ENCODE measurements around the gene KIF1A. TPM values are rescaled to one million over a fixed set of nuclear protein-coding genes. Genes with fewer than 3 reads are reported as not detected.

Gene KIF1A
- total and polyA plus RNA-seq, 2 of the 13 experiments (the other 11 are each of a cell fraction or from before 2014, with no cell fraction given): 0.01 TPM; not detected in 1

GRCh38 chr2:240851078-240851991, 31.3 kb upstream of the KIF1A start (continued):
- TF ChIP-seq MIER3 (CRISPR knock-in tag; IDR thresholded peaks at IDR 0.05; ENCODE audit: borderline replicate concordance) (0 out of 2 replicates have a peak, but pooled peaks have one; percentile 33), FOXK1 (CRISPR knock-in tag; IDR thresholded peaks at IDR 0.05; ENCODE audit: borderline replicate concordance, low read depth) (peak; percentile 44; the same call in 1 of the 2 replicates), SIN3A (IDR thresholded peaks at IDR 0.05; ENCODE audit: borderline replicate concordance, low read depth, low read length) (no peak), PAX8 (CRISPR knock-in tag; IDR thresholded peaks at IDR 0.05; ENCODE audit: borderline replicate concordance) (no peak), HINFP (CRISPR knock-in tag; IDR thresholded peaks at IDR 0.05; ENCODE audit: low read depth) (no peak), NR0B2 (CRISPR knock-in tag; IDR thresholded peaks at IDR 0.05) (peak; percentile 18; the same call in 1 of the 2 replicates), NCOA1 (CRISPR knock-in tag; IDR thresholded peaks at IDR 0.05) (no peak), ZNF891 (CRISPR knock-in tag; IDR thresholded peaks at IDR 0.05) (0 out of 2 replicates have a peak, but pooled peaks have one; percentile 53), FOXA1 (IDR thresholded peaks at IDR 0.05) (no peak), FOXA1 (CRISPR knock-in tag; IDR thresholded peaks at IDR 0.05) (0 out of 2 replicates have a peak, but pooled peaks have one; percentile 4), SETDB1 (CRISPR knock-in tag; IDR thresholded peaks at IDR 0.05; ENCODE audit: borderline replicate concordance) (no peak), ZBTB4 (CRISPR knock-in tag; IDR thresholded peaks at IDR 0.05; ENCODE audit: borderline replicate concordance) (peak; percentile 94; the same call in 1 of the 2 replicates), HMG20A (CRISPR knock-in tag; IDR thresholded peaks at IDR 0.05; ENCODE audit: borderline replicate concordance) (no peak), KDM5B (CRISPR knock-in tag; IDR thresholded peaks at IDR 0.05; ENCODE audit: borderline replicate concordance) (0 out of 2 replicates have a peak, but pooled peaks have one; percentile 25), ZNF878 (CRISPR knock-in tag; IDR thresholded peaks at IDR 0.05) (no peak), SCMH1 (CRISPR knock-in tag; IDR thresholded peaks at IDR 0.05; ENCODE audit: borderline replicate concordance) (no peak), ZNF451 (CRISPR knock-in tag; IDR thresholded peaks at IDR 0.05) (no peak), MED1 (CRISPR knock-in tag; IDR thresholded peaks at IDR 0.05) (no peak; the same call in 1 of the 2 replicates), ZBTB20 (CRISPR knock-in tag; IDR thresholded peaks at IDR 0.05; ENCODE audit: borderline replicate concordance, low read depth) (peak; percentile 34; the same call in 1 of the 2 replicates), ZNF597 (CRISPR knock-in tag; IDR thresholded peaks at IDR 0.05) (no peak), ZNF234 (CRISPR knock-in tag; conservative IDR thresholded peaks at IDR 0.05) (no peak), ZNF598 (CRISPR knock-in tag; IDR thresholded peaks at IDR 0.05; ENCODE audit: borderline replicate concordance) (peak; percentile 76; the same call in 1 of the 2 replicates), NR2F6 (IDR thresholded peaks at IDR 0.05) (peak; percentile 93), NR2F6 (CRISPR knock-in tag; IDR thresholded peaks at IDR 0.05) (peak; percentile 93)
